GM12878 (cell line): ENCODE data around the gene SOX6. TPM values are rescaled to one million over a fixed set of nuclear protein-coding genes. Genes with fewer than 3 reads are reported as not detected.

Source experiments
- ATAC-seq: fragments of 200-7000 bp; cut with Tn5 transposase; 3 replicates; pipeline ENCODE4 v1.9.1; 2020; ENCODE audit warnings: mild to moderate bottlenecking, moderate library complexity
- BruUV-seq: library from RNA; stranded (reverse); fragments of 400-500 nt; replicated peaks from 2 replicates; lab custom pipeline; 2021; lab: Mats Ljungman, UMichigan
- CTCF ChIA-PET: fragments of 300-600 bp; sonication (Branson Sonifier 250); formaldehyde crosslinking; extraction: SDS; loops from one replicate; lab custom pipeline; 2021; ENCODE audit warnings: inconsistent platforms; lab: Yijun Ruan, JAX
- POLR2A ChIA-PET: fragments of 350-600 bp; formaldehyde crosslinking; extraction: SDS; loops from one replicate; lab custom pipeline; 2021; ENCODE audit warnings: inconsistent platforms; lab: Charles Lee
- RAD21 ChIA-PET: fragments of 300-600 bp; sonication (Branson Sonifier 250); formaldehyde crosslinking; loops from one replicate; lab custom pipeline; 2023; ENCODE audit warnings: antibody characterized with exemption; ENCODE audit not compliant: unreplicated experiment; lab: Charles Lee
- SMC1A ChIA-PET: fragments of 300-600 bp; sonication (Branson Sonifier 250); formaldehyde crosslinking; loops from one replicate; lab custom pipeline; 2023; ENCODE audit not compliant: unreplicated experiment, uncharacterized antibody; lab: Charles Lee
- DNase-seq: peaks from one replicate; pipeline ENCODE4 v3.0.0-alpha.2; 2011; ENCODE audit warnings: low read depth, low spot score
- FAIRE-seq: peaks from 3 replicates; lab custom pipeline; 2011; peaks lifted over from hg19 to GRCh38; lab: Jason Lieb, UNC
- H2AFZ ChIP-seq: 2 replicates; pipeline ENCODE4 v1.6.0; 2011; ENCODE audit warnings: low read depth, low read length, control low read depth; ENCODE audit not compliant: control insufficient read depth
- H3K27ac ChIP-seq: 2 replicates; pipeline ENCODE4 v1.5.1; 2011; ENCODE audit warnings: control low read depth; ENCODE audit not compliant: control insufficient read depth, insufficient read depth
- H3K27me3 ChIP-seq, 2 experiments: replicated peaks in 1 of 2; 2 replicates each; pipeline versions ENCODE4 v1.6.0 to v1.6.1; 2011; ENCODE audit warnings: low read length in 1 of 2; ENCODE audit not compliant: control insufficient read depth in 2 of 2, insufficient read depth in 2 of 2
- H3K36me3 ChIP-seq, 2 experiments: 2 replicates each; pipeline ENCODE4 v1.5.1; 2011; ENCODE audit warnings: low read length in 1 of 2; ENCODE audit not compliant: control insufficient read depth in 2 of 2, insufficient read depth in 2 of 2
- H3K4me1 ChIP-seq: 2 replicates; pipeline ENCODE4 v1.6.1; 2011; ENCODE audit warnings: mild to moderate bottlenecking, low read length, moderate library complexity, mixed read lengths; ENCODE audit not compliant: control insufficient read depth, insufficient read depth
- H3K4me2 ChIP-seq: 2 replicates; pipeline ENCODE4 v1.6.0; 2011; ENCODE audit warnings: control low read depth; ENCODE audit not compliant: control insufficient read depth, insufficient read depth
- H3K4me3 ChIP-seq: fragments of 200-600 bp; sonication (generic); 2 replicates; pipeline ENCODE4 v1.5.1; 2016
- H3K79me2 ChIP-seq: 2 replicates; pipeline ENCODE4 v1.6.0; 2011; ENCODE audit warnings: low read length; ENCODE audit not compliant: control insufficient read depth, insufficient read depth
- H3K9ac ChIP-seq: 2 replicates; pipeline ENCODE4 v1.8.0; 2011; ENCODE audit warnings: low read length, control low read depth, mixed read lengths; ENCODE audit not compliant: control insufficient read depth, insufficient read depth
- H3K9me3 ChIP-seq: replicated peaks from 3 replicates; pipeline ENCODE4 v1.5.1; 2011; ENCODE audit warnings: mild to moderate bottlenecking, low read length; ENCODE audit not compliant: control insufficient read depth, insufficient read depth
- H4K20me1 ChIP-seq: 2 replicates; pipeline ENCODE4 v1.6.0; 2011; ENCODE audit not compliant: control insufficient read depth, insufficient read depth
- BCL11A ChIP-seq: IDR thresholded peaks from 2 replicates; pipeline ENCODE4 v1.6.1; 2011; ENCODE audit warnings: low read depth, low read length
- FOXK2 ChIP-seq: fragments of 450-650 bp; IDR thresholded peaks from 2 replicates; pipeline ENCODE4 v1.6.1; 2017; ENCODE audit warnings: mild to moderate bottlenecking, moderate library complexity
- HCFC1 ChIP-seq: fragments of 150-350 bp; IDR thresholded peaks from 2 replicates; pipeline ENCODE4 v1.6.1; 2014; ENCODE audit warnings: low read length
- IKZF1 ChIP-seq: fragments of 450-650 bp; conservative IDR thresholded peaks from 2 replicates; pipeline ENCODE4 v1.6.1; 2017; ENCODE audit warnings: antibody characterized with exemption, mild to moderate bottlenecking
- MEF2A ChIP-seq: IDR thresholded peaks from 2 replicates; pipeline ENCODE4 v1.6.1; 2011; ENCODE audit warnings: low read depth, mild to moderate bottlenecking, low read length, moderate library complexity; ENCODE audit not compliant: insufficient read depth
- MTA2 ChIP-seq: fragments of 450-650 bp; IDR thresholded peaks from 2 replicates; pipeline ENCODE4 v1.6.1; 2016; ENCODE audit warnings: low read depth, mild to moderate bottlenecking, moderate library complexity
- NFIC ChIP-seq: IDR thresholded peaks from 2 replicates; pipeline ENCODE4 v1.6.1; 2012; ENCODE audit warnings: low read depth, mild to moderate bottlenecking, inconsistent platforms, low read length, moderate library complexity
- STAT1 ChIP-seq: fragments of 450-650 bp; conservative IDR thresholded peaks from 2 replicates; pipeline ENCODE4 v1.6.1; 2014; ENCODE audit warnings: antibody characterized with exemption, mild to moderate bottlenecking
- WRNIP1 ChIP-seq: IDR thresholded peaks from 2 replicates; pipeline ENCODE4 v1.6.1; 2011; ENCODE audit warnings: low read depth, low read length, improper control_type of control experiment, borderline replicate concordance
- WGBS: methylation state at CpG from one replicate; pipeline ENCODE4 v1.1.6; 2016; ENCODE audit warnings: low lambda C conversion rate; ENCODE audit not compliant: insufficient replicate concordance, insufficient coverage; ENCODE audit errors: missing lambda C conversion rate; 5-methylcytosine and 5-hydroxymethylcytosine counted together
- in situ Hi-C: fragments of 300-500 bp; cut with MboI; formaldehyde crosslinking; loops from 9 replicates; pipeline ENCODE4 v1.14.3; 2018; ENCODE audit warnings: mixed read lengths
- intact Hi-C: fragments of 100-400 bp; cut with micrococcal nuclease; formaldehyde crosslinking; loops from one replicate; pipeline ENCODE4 v1.14.2; 2022; ENCODE audit not compliant: unreplicated experiment
- polyA plus RNA-seq, 11 experiments: library from polyadenylated mRNA; depleted of rRNA in 4 of 11; unstranded in 6 of 11; stranded (reverse) in 5 of 11; fragments of >200 nt; fragmentation: Nextera tagmentation in 4 of 11; fragmentation: Illumina TruSeq in 1 of 11; extraction: Ambion mirVana in 4 of 11; extraction: Trizol in 1 of 11; gene quantifications; 1 replicate in 1 of 11; 2 replicates in 10 of 11; pipeline versions ENCODE4 v1.2.1 to v1.2.3, GENCODE V29; 2011 to 2016; ENCODE audit warnings: inconsistent platforms in 2 of 11, missing spikeins in 2 of 11, low read depth in 1 of 11
- total RNA-seq, 4 experiments: library from RNA; depleted of rRNA in 3 of 4; stranded (reverse); fragments of >200 nt in 3 of 4; fragmentation: Illumina TruSeq in 1 of 4; extraction: Trizol in 1 of 4; gene quantifications; 2 replicates each; pipeline versions ENCODE4 v1.2.1 to v1.2.3, GENCODE V29; 2013 to 2021
- TF ChIP-seq, protein P1 (sequence below): IDR thresholded peaks from 2 replicates; pipeline ENCODE4 v1.6.1; 2012; ENCODE audit warnings: low read length, inconsistent platforms
- TF ChIP-seq, protein P2 (sequence below): IDR thresholded peaks from 2 replicates; pipeline ENCODE4 v1.6.1; 2012; ENCODE audit warnings: low read depth, low read length, improper control_type of control experiment

The SOX6 gene
- total and polyA plus RNA-seq, 10 of the 15 experiments (the other 5 are each of a cell fraction or from before 2014, with no cell fraction given) = 0.03 to 0.71 (median 0.29) TPM; not detected in 4

DNA sequence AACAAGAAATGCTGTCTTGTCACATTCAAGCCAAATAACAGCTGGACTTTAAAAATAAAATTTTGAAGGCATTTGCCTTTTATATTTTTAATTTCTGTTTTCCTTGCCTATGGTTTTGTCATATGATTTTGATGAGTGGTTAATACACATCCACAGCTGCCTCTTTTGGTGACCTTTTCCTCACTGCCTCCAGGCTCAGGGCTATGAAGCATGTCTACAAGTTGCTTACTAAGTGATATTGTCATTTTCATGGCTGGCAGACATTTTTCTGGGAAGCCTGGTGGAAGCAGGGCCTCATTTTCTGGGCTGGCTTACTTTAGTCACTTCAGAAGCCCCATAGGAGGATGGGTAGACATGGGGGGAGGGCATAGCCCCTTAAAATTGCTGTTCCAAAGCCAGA is 344.9 kb downstream of the SOX6 start (continued):
- TF ChIP-seq WRNIP1 = no peak
- TF ChIP-seq NFIC = no peak
- no peak for TF ChIP-seq BCL11A
- TF ChIP-seq, protein P1, sequence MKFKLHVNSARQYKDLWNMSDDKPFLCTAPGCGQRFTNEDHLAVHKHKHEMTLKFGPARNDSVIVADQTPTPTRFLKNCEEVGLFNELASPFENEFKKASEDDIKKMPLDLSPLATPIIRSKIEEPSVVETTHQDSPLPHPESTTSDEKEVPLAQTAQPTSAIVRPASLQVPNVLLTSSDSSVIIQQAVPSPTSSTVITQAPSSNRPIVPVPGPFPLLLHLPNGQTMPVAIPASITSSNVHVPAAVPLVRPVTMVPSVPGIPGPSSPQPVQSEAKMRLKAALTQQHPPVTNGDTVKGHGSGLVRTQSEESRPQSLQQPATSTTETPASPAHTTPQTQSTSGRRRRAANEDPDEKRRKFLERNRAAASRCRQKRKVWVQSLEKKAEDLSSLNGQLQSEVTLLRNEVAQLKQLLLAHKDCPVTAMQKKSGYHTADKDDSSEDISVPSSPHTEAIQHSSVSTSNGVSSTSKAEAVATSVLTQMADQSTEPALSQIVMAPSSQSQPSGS = no peak
- no peak for TF ChIP-seq HCFC1
- TF ChIP-seq, all 136 proteins: peak for 0

DNA sequence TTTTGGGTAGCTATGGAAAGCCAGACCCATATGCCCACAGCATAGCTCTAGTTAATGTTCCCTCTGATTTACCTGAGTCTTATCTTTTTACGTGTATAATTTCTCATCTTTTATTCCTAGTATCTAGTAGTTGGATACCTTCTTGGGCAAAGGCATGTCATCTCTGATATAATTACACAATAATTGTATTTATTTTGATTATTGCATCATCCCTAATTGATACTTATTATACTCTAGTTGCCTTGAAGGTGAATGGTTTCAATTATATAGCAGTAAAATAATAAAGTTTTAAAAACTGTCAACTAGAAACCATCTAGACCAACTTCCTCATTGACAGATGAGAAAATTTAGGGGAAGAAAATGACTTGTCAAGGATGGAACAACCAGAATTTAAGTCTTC is 347.3 kb downstream of the SOX6 start:
- no peak for TF ChIP-seq MTA2
- no peak for TF ChIP-seq FOXK2
- TF ChIP-seq, protein P2, sequence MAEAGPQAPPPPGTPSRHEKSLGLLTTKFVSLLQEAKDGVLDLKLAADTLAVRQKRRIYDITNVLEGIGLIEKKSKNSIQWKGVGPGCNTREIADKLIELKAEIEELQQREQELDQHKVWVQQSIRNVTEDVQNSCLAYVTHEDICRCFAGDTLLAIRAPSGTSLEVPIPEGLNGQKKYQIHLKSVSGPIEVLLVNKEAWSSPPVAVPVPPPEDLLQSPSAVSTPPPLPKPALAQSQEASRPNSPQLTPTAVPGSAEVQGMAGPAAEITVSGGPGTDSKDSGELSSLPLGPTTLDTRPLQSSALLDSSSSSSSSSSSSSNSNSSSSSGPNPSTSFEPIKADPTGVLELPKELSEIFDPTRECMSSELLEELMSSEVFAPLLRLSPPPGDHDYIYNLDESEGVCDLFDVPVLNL = no peak
- TF ChIP-seq IKZF1 = no peak
- no peak for TF ChIP-seq MEF2A
- no peak for TF ChIP-seq STAT1
- no peak overlapping the region for H3K4me3 ChIP-seq
- no peaks in the 10 kb centered on the region for H3K4me1 ChIP-seq
- no peak overlapping the region for H3K4me2 ChIP-seq
- no peak overlapping the region for H3K27ac ChIP-seq
- H4K20me1 ChIP-seq = no peaks in the 10 kb centered on the region
- ChIA-PET RAD21 (no interaction called here), CTCF (no interaction called here), SMC1A (interaction anchor here (0.6 kb wide), 1 partner anchor 35 kb away, joined by 3 read pairs; no protein-coding TSS in a partner anchor), POLR2A (no interaction called here)
- H3K36me3 ChIP-seq = no peaks in the 10 kb centered on the region
- no peaks in the 10 kb centered on the region for H3K79me2 ChIP-seq
- ATAC-seq (no peak), DNase-seq (no peak), FAIRE-seq (no peak)
- no peaks in the 10 kb centered on the region for H3K9me3 ChIP-seq
- H3K9ac ChIP-seq = no peak overlapping the region
- WGBS = 60% methylated on average over 1 of the region's 1 CpG
- BruUV-seq = no TSS peak
- H2AFZ ChIP-seq = no peak overlapping the region
- intact Hi-C loops = no loop called here
- in situ Hi-C loops = no loop called here
- H3K27me3 ChIP-seq = no peaks in the 10 kb centered on the region
